Fibroblast of lung (primary cell): ENCODE measurements around the gene DNAH1. TPM values are rescaled to one million over a fixed set of nuclear protein-coding genes. Genes with fewer than 3 reads are reported as not detected.

ENCODE experiments used
- DNase-seq, 2 donors: peaks; one replicate each; pipeline versions ENCODE4 v3.0.0 to v3.0.0-alpha.2; 2010; ENCODE audit warnings: low read depth in 2 of 2
- H2AFZ ChIP-seq: 2 replicates; pipeline ENCODE4 v1.5.1; 2012; ENCODE audit warnings: low read length, control low read depth, inconsistent platforms
- H3K27ac ChIP-seq: 2 replicates; pipeline ENCODE4 v1.5.1; 2011; ENCODE audit warnings: low read length, control low read depth; ENCODE audit not compliant: insufficient read depth
- H3K27me3 ChIP-seq: 2 replicates; pipeline ENCODE4 v1.5.1; 2011; ENCODE audit warnings: mild to moderate bottlenecking, low read length; ENCODE audit not compliant: control insufficient read depth, insufficient read depth
- H3K36me3 ChIP-seq: 2 replicates; pipeline ENCODE4 v1.5.1; 2011; ENCODE audit warnings: low read length; ENCODE audit not compliant: control insufficient read depth, insufficient read depth
- H3K4me1 ChIP-seq: 2 replicates; pipeline ENCODE4 v1.5.1; 2011; ENCODE audit warnings: low read length; ENCODE audit not compliant: control insufficient read depth, insufficient read depth; ENCODE audit errors: extremely low read depth
- H3K4me2 ChIP-seq: 2 replicates; pipeline ENCODE4 v1.5.1; 2011; ENCODE audit warnings: low read length, control low read depth; ENCODE audit not compliant: insufficient read depth; ENCODE audit errors: extremely low read depth
- H3K4me3 ChIP-seq, 4 experiments: fragments of 200-600 bp in 1 of 4; sonication (generic) in 1 of 4; replicated peaks in 1 of 4; 2 replicates each; pipeline ENCODE4 v1.5.1; 2011 to 2016; ENCODE audit warnings: low read length in 4 of 4, low read depth in 3 of 4, mild to moderate bottlenecking in 3 of 4, control low read depth in 2 of 4, inconsistent platforms in 1 of 4, mixed read lengths in 1 of 4; ENCODE audit not compliant: insufficient read depth in 1 of 4; ENCODE audit errors: control extremely low read depth in 1 of 4
- H3K79me2 ChIP-seq: 2 replicates; pipeline ENCODE4 v1.5.1; 2012; ENCODE audit warnings: mild to moderate bottlenecking, low read length, inconsistent platforms; ENCODE audit not compliant: control insufficient read depth, insufficient read depth
- H3K9ac ChIP-seq: 2 replicates; pipeline ENCODE4 v1.5.1; 2011; ENCODE audit warnings: mild to moderate bottlenecking, low read length, control low read depth; ENCODE audit not compliant: insufficient read depth
- H3K9me3 ChIP-seq: 2 replicates; pipeline ENCODE4 v1.5.1; 2012; ENCODE audit warnings: low read depth, low read length; ENCODE audit not compliant: control insufficient read depth, insufficient read depth
- H4K20me1 ChIP-seq: 2 replicates; pipeline ENCODE4 v1.5.1; 2011; ENCODE audit warnings: low read length; ENCODE audit not compliant: control insufficient read depth, insufficient read depth; ENCODE audit errors: extremely low read depth
- CTCF ChIP-seq, 2 donors: IDR thresholded peaks in 1 of 2; conservative IDR thresholded peaks in 1 of 2; 1 replicate in 1 of 2; 2 replicates in 1 of 2; pipeline ENCODE4 v1.5.1; 2011 to 2012; ENCODE audit warnings: low read length in 2 of 2, control low read depth in 1 of 2, inconsistent platforms in 1 of 2, low read depth in 1 of 2, mild to moderate bottlenecking in 1 of 2
- EZH2 ChIP-seq: IDR thresholded peaks from 2 replicates; pipeline ENCODE4 v1.5.1; 2012; ENCODE audit warnings: low read length, control low read depth, mild to moderate bottlenecking; ENCODE audit errors: missing control alignments
- polyA plus RNA-seq, 2 donors: library from polyadenylated mRNA; depleted of rRNA in 1 of 2; stranded (reverse) in 1 of 2; unstranded in 1 of 2; fragments of >200 nt; gene quantifications; 2 replicates each; pipeline ENCODE4 v1.2.1, GENCODE V29; 2011 to 2012; ENCODE audit warnings: missing spikeins in 1 of 2
- total RNA-seq: library from RNA; depleted of rRNA; stranded (reverse); fragments of >200 nt; gene quantifications from 2 replicates; pipeline ENCODE4 v1.2.1, GENCODE V29; 2014

DNAH1 gene
- total and polyA plus RNA-seq, 2 donors (not counting 1 experiment from before 2014, with no cell fraction given): 1.9 to 3.0 TPM

DNA sequence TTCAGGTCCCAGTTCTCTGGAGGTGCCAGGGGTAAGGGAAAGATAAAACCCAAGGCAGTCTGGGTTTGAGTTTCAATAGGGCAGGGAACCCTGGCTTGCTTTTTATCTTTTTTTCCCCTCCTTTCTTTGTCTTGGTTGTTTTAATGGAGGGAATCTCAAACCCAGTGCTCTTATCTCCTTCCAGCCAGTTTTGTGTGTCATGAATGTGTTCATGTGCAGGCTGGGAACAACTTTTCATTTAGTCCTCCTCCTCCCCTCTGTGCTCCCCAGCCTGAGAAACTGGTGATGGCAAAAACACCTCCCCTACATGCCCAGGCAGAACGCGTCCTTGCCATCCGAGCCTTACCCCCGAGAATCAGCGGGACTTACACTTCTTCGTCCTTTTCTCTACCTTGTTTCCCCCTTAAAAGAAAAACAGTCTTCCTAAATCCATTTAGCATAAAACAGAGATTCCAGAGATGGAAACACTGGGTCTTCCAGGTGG is 117.9 kb downstream of the DNAH1 start:
- no peaks in the 10 kb centered on the region for H4K20me1 ChIP-seq
- no peak for TF ChIP-seq CTCF (conservative IDR thresholded peaks at IDR 0.05 in 1 of 2, IDR thresholded peaks at IDR 0.05 in 1 of 2; ENCODE audit: low read depth in 1 of 2, low read length in 2 of 2)
- TF ChIP-seq EZH2: no peak
- H3K27me3 ChIP-seq: peaks cover 9% of the 10 kb centered on the region
- H3K4me2 ChIP-seq: no peak overlapping the region
- H2AFZ ChIP-seq: no peak overlapping the region
- no peaks in the 10 kb centered on the region for H3K9me3 ChIP-seq
- no peaks in the 10 kb centered on the region for H3K79me2 ChIP-seq
- no peak for DNase-seq
- H3K27ac ChIP-seq: no peak overlapping the region
- H3K4me3 ChIP-seq: no peak overlapping the region
- H3K4me1 ChIP-seq: no peaks in the 10 kb centered on the region
- no peak overlapping the region for H3K9ac ChIP-seq
- no peaks in the 10 kb centered on the region for H3K36me3 ChIP-seq

DNA sequence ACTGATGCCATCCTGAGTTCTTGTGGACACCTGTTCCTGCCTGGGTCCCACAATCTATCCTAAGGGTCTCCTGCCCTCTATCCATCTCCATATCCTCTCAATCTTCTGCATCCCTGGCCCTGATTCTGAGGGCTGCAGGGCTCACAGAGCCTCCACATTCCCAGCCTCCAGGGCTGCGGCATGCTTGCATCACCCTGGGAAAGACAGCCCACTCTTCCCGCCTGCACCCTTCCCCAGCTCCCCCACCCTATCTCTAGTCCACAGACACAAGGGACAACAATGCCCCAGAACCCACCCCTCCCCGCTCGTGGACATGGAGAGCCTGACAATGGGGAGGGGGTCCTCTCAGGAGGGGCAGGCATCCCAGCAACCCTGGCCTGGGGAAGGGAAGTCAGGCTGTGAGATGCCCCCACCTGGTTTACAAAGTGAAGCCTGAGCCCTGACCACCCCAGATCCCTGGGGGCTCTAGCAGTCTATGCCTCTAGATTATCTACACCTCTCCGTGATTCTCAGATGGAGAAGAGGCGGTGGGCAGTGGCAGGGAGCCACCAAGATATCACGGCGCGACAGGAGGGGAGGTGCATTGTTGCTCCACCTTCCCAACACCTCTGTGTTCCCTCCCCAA is 118.5 kb downstream of the DNAH1 start:
- Histone ChIP-seq H3K4me3 (no peak overlapping the region), H3K27me3 (peaks cover 9% of the 10 kb centered on the region), H3K79me2 (no peaks in the 10 kb centered on the region), H3K9ac (no peak overlapping the region), H4K20me1 (no peaks in the 10 kb centered on the region), H2AFZ (no peak overlapping the region), H3K9me3 (no peaks in the 10 kb centered on the region), H3K36me3 (no peaks in the 10 kb centered on the region), H3K4me2 (no peak overlapping the region), H3K4me1 (no peaks in the 10 kb centered on the region), H3K27ac (no peak overlapping the region)
- no peak for DNase-seq
- no peak for TF ChIP-seq CTCF (conservative IDR thresholded peaks at IDR 0.05 in 1 of 2, IDR thresholded peaks at IDR 0.05 in 1 of 2; ENCODE audit: low read depth in 1 of 2, low read length in 2 of 2)
- no peak for TF ChIP-seq EZH2

- Histone ChIP-seq H3K36me3 (no peaks in the 10 kb centered on the region), H3K4me3 (no peak overlapping the region), H3K9ac (no peak overlapping the region), H2AFZ (no peak overlapping the region), H3K27ac (no peak overlapping the region), H3K27me3 (peaks cover 9% of the 10 kb centered on the region), H3K79me2 (no peaks in the 10 kb centered on the region), H3K9me3 (no peaks in the 10 kb centered on the region), H4K20me1 (no peaks in the 10 kb centered on the region), H3K4me2 (no peak overlapping the region), H3K4me1 (no peaks in the 10 kb centered on the region)
- TF ChIP-seq CTCF (conservative IDR thresholded peaks at IDR 0.05 in 1 of 2, IDR thresholded peaks at IDR 0.05 in 1 of 2; ENCODE audit: low read depth in 1 of 2, low read length in 2 of 2) (no peak), EZH2 (no peak)
- DNase-seq: no peak
Measured at GRCh38 chr3:52435246-52436101, 119.4 kb downstream of the DNAH1 start.
